NCI-H128 (cell line): Measurements from ENCODE around the gene TMEM208.

Experiments
- DNase-seq: peaks from one replicate; lab custom pipeline; 2025; ENCODE audit not compliant: unreplicated experiment; lab: John Stamatoyannopoulos, UW

Gene TMEM208

GRCh38 chr16:67248401-67249177, 21.7 kb downstream of the TMEM208 start, which contains the start of gene SLC9A5:
Gene SLC9A5 (plus strand): TSS chr16:67248979. CDS start chr16:67249015, 36 bp downstream.
- DNase-seq = no peak

- no peak for DNase-seq
Observed at GRCh38 chr16:67249178-67250044, 22.5 kb downstream of the TMEM208 start.

GRCh38 chr16:67250045-67250327, 23.1 kb downstream of the TMEM208 start:
- DNase-seq = no peak

GRCh38 chr16:67252609-67253497, 25.9 kb downstream of the TMEM208 start:
- DNase-seq = no peak

- DNase-seq = no peak
Observed at GRCh38 chr16:67254801-67255552, 28.0 kb downstream of the TMEM208 start.

GRCh38 chr16:67255553-67256221, 28.8 kb downstream of the TMEM208 start:
- no peak for DNase-seq

GRCh38 chr16:67256701-67257230, 29.8 kb downstream of the TMEM208 start:
- DNase-seq = no peak

- no peak for DNase-seq
Observed at GRCh38 chr16:67257486-67258160, 30.7 kb downstream of the TMEM208 start.

- no peak for DNase-seq
Observed at GRCh38 chr16:67258161-67258835, 31.4 kb downstream of the TMEM208 start.

- no peak for DNase-seq
Observed at GRCh38 chr16:67259705-67260104, 32.8 kb downstream of the TMEM208 start.

GRCh38 chr16:67260426-67261063, 33.6 kb downstream of the TMEM208 start:
- DNase-seq = peak; percentile 20

- no peak for DNase-seq
Observed at GRCh38 chr16:67263201-67263600, 36.3 kb downstream of the TMEM208 start.

GRCh38 chr16:67264277-67264676, 37.3 kb downstream of the TMEM208 start:
- DNase-seq = no peak

GRCh38 chr16:67264866-67265265, 37.9 kb downstream of the TMEM208 start:
- DNase-seq = no peak

GRCh38 chr16:67265834-67266233, 38.9 kb downstream of the TMEM208 start:
- no peak for DNase-seq

GRCh38 chr16:67268136-67268579, 41.2 kb downstream of the TMEM208 start:
- DNase-seq = no peak

GRCh38 chr16:67269766-67270165, 42.8 kb downstream of the TMEM208 start:
- no peak for DNase-seq

GRCh38 chr16:67270931-67271338, 44.0 kb downstream of the TMEM208 start:
- no peak for DNase-seq
